Sigmoid colon (tissue), 7 donors: ENCODE measurements around the gene COG5. TPM values are rescaled to one million over a fixed set of nuclear protein-coding genes. Genes with fewer than 3 reads are reported as not detected.

Source experiments
- DNase-seq: peaks from one replicate; pipeline ENCODE4 v3.0.0-alpha.2; 2019
- H3K27ac ChIP-seq, 4 donors: fragments of 200-600 bp; sonication (generic); one replicate each; pipeline ENCODE4 v1.5.1; 2016 to 2019; ENCODE audit warnings: mild to moderate bottlenecking in 1 of 4
- H3K27me3 ChIP-seq, 3 donors: fragments of 200-600 bp; sonication (generic); one replicate each; pipeline ENCODE4 v1.5.1; 2019; ENCODE audit warnings: mild to moderate bottlenecking in 1 of 3
- H3K36me3 ChIP-seq, 4 donors: fragments of 200-600 bp; sonication (generic); one replicate each; pipeline ENCODE4 v1.5.1; 2016 to 2019
- H3K4me1 ChIP-seq, 4 donors: fragments of 200-600 bp; sonication (generic); one replicate each; pipeline ENCODE4 v1.5.1; 2017 to 2019
- H3K4me3 ChIP-seq, 4 donors: fragments of 200-600 bp; sonication (generic); one replicate each; pipeline ENCODE4 v1.5.1; 2017 to 2019; ENCODE audit warnings: mild to moderate bottlenecking in 2 of 4, moderate library complexity in 1 of 4
- H3K9me3 ChIP-seq, 4 donors: fragments of 200-600 bp in 3 of 4; sonication (generic) in 3 of 4; one replicate each; pipeline versions ENCODE4 v1.5.1 to v1.6.1; 2013 to 2019
- EP300 ChIP-seq, 4 donors: sonication (generic); formaldehyde crosslinking; IDR thresholded peaks; one replicate each; pipeline ENCODE4 v1.6.1; 2017; ENCODE audit warnings: antibody characterized with exemption in 4 of 4
- POLR2A ChIP-seq, 2 donors: fragments of 450-650 bp; IDR thresholded peaks; one replicate each; pipeline ENCODE4 v1.6.1; 2016; ENCODE audit warnings: antibody characterized with exemption in 2 of 2, mild to moderate bottlenecking in 2 of 2, moderate library complexity in 2 of 2
- POLR2AphosphoS5 ChIP-seq, 4 donors: sonication (generic); formaldehyde crosslinking; IDR thresholded peaks; one replicate each; pipeline ENCODE4 v1.6.1; 2017; ENCODE audit warnings: antibody characterized with exemption in 4 of 4
- WGBS, 2 donors: extraction: QIAGEN DNeasy Blood & Tissue Kit; methylation state at CpG; one replicate each; pipeline ENCODE4 v1.1.7; 2013; 5-methylcytosine and 5-hydroxymethylcytosine counted together
- intact Hi-C: fragments of 100-400 bp; cut with DNase I; formaldehyde crosslinking; loops from one replicate; pipeline ENCODE4 v1.15.1; 2023
- polyA plus RNA-seq, 3 donors: library from polyadenylated mRNA; stranded (reverse); fragments of 200-250 nt; gene quantifications; one replicate each; pipeline ENCODE4 v1.2.3, GENCODE V29; 2013
- total RNA-seq, 4 donors: library from RNA; depleted of rRNA; stranded (reverse); fragments of >200 nt; gene quantifications; one replicate each; pipeline ENCODE4 v1.1.0, GENCODE V29; 2016
- TF ChIP-seq, protein P1 (sequence below), 4 experiments: fragments of 450-650 bp in 3 of 4; fragments of 200-600 bp in 1 of 4; IDR thresholded peaks; one replicate each; pipeline ENCODE4 v1.5.1; 2016 to 2019; ENCODE audit warnings: antibody characterized with exemption in 4 of 4, mild to moderate bottlenecking in 3 of 4, moderate library complexity in 2 of 4
- donor health status: healthy with polysubstance abuse.
- donor health status: Bipolar disorder and iron deficiency.
- donor health status: healthy.

The COG5 gene
- total and polyA plus RNA-seq, 7 donors, result 11.0 to 73.4 (median 27.6) TPM

DNA sequence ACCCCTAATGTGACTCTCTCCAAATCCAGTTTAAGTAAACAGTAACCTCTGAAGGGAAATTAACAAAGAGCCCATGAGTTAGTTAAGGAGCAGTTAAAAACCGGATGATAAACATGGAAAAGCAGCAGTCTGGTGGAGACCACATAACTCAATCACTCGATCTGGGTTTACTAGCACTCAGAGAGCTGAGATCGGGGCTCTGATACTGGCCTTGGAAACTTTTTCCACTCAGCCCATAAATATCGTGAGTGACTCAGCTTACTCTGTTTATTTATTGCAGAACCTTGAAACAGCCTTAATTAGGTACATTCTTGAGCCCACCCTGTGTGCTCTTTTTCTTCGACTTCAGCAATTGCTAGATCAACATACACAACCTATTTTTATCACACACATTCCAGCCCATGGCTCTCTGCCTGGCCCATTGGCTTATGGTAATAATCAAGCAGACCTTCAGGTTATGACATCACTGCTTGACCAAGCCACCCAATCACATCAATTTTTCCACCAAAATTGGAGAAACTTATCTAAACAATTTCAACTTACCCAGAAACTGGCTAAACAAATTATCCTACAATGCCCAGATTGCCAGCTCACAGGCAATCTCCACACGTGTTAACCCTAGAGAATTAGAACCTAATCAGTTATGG, 176.0 kb downstream of the COG5 start:
- Histone ChIP-seq H3K27ac (no peak overlapping the region), H3K4me1 (peaks cover 0 to 7% (median 0%) of the 10 kb centered on the region in 4 donors), H3K27me3 (no peaks in the 10 kb centered on the region), H3K9me3 (no peaks in the 10 kb centered on the region), H3K4me3 (no peak overlapping the region), H3K36me3 (no peaks in the 10 kb centered on the region)
- TF ChIP-seq POLR2AphosphoS5 (IDR thresholded peaks at IDR 0.05), result no peak
- TF ChIP-seq EP300 (IDR thresholded peaks at IDR 0.05), result no peak
- no peak for TF ChIP-seq POLR2A (IDR thresholded peaks at IDR 0.05)
- TF ChIP-seq, protein P1, sequence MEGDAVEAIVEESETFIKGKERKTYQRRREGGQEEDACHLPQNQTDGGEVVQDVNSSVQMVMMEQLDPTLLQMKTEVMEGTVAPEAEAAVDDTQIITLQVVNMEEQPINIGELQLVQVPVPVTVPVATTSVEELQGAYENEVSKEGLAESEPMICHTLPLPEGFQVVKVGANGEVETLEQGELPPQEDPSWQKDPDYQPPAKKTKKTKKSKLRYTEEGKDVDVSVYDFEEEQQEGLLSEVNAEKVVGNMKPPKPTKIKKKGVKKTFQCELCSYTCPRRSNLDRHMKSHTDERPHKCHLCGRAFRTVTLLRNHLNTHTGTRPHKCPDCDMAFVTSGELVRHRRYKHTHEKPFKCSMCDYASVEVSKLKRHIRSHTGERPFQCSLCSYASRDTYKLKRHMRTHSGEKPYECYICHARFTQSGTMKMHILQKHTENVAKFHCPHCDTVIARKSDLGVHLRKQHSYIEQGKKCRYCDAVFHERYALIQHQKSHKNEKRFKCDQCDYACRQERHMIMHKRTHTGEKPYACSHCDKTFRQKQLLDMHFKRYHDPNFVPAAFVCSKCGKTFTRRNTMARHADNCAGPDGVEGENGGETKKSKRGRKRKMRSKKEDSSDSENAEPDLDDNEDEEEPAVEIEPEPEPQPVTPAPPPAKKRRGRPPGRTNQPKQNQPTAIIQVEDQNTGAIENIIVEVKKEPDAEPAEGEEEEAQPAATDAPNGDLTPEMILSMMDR (IDR thresholded peaks at IDR 0.05), result no peak
- intact Hi-C loops, result no loop called here
- WGBS, 2 donors, result 70 to 82% methylated on average over 6 of the region's 6 CpGs
- DNase-seq, result no peak

DNA sequence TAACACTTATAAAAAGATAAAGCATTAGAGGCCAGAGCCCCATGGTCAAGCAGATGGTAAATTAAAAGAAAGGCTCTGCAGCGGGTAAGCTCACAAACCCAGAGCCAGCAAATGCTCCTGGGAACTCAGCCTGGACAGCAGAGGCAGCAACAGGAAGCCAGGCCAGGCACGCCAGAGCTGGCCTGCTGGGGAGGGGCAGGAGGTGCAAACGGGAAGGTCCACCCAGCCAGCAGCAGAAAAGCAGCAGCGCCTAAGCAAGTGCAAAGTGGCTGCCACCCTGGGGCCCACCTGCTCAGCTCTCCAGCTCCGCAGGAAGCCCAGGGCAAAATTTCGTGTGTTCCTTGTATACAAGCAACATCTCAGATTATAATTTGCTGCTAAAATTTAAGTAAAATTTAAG, 176.6 kb downstream of the COG5 start:
- no peaks in the 10 kb centered on the region for H3K36me3 ChIP-seq
- peaks cover 0 to 7% (median 0%) of the 10 kb centered on the region in 4 donors for H3K4me1 ChIP-seq
- no peak for TF ChIP-seq POLR2A (IDR thresholded peaks at IDR 0.05)
- TF ChIP-seq, protein P1 (IDR thresholded peaks at IDR 0.05), result no peak
- TF ChIP-seq POLR2AphosphoS5 (IDR thresholded peaks at IDR 0.05), result no peak
- TF ChIP-seq EP300 (IDR thresholded peaks at IDR 0.05), result no peak
- no peaks in the 10 kb centered on the region for H3K9me3 ChIP-seq
- H3K27me3 ChIP-seq, result no peaks in the 10 kb centered on the region
- intact Hi-C loops, result no loop called here
- WGBS, 2 donors, result 73 to 82% methylated on average over 6 of the region's 6 CpGs
- no peak overlapping the region for H3K27ac ChIP-seq
- DNase-seq, result no peak
- no peak overlapping the region for H3K4me3 ChIP-seq

DNA sequence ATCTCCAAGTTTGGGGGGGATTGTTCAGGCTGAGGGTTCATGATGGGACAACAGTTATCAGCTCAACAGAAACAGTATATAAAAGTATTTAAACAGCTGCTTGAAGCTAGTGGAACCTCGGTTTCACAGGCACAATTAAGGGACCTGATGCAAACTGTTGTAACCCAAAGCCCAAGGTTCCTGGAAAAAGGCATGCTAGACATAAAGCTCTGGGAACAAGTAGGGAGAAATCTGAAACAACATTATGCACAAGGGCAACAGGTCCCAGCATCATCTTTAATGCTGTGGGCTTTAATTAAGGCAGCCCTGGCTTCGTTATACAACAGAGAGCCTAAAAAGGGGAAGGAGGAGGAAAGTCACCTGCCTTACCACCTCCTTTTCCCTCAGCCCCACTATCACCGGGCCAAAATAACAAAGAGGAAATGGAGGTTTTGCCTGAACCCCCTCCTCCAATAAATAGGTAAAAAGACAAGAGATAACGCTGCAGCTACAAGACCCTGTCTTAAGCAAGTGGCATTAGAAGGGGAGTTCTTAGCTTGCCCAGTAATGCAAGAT, 177.1 kb downstream of the COG5 start:
- Histone ChIP-seq H3K9me3 (no peaks in the 10 kb centered on the region), H3K27ac (no peak overlapping the region), H3K27me3 (no peaks in the 10 kb centered on the region), H3K4me1 (peaks cover 0 to 7% (median 0%) of the 10 kb centered on the region in 4 donors), H3K36me3 (no peaks in the 10 kb centered on the region), H3K4me3 (no peak overlapping the region)
- intact Hi-C loops, result no loop called here
- DNase-seq, result no peak
- TF ChIP-seq POLR2AphosphoS5 (IDR thresholded peaks at IDR 0.05) (no peak), EP300 (IDR thresholded peaks at IDR 0.05) (no peak), POLR2A (IDR thresholded peaks at IDR 0.05) (no peak)
- TF ChIP-seq, protein P1 (IDR thresholded peaks at IDR 0.05), result no peak
- 59 to 79% methylated on average over 4 of the region's 4 CpGs for WGBS, 2 donors

DNA sequence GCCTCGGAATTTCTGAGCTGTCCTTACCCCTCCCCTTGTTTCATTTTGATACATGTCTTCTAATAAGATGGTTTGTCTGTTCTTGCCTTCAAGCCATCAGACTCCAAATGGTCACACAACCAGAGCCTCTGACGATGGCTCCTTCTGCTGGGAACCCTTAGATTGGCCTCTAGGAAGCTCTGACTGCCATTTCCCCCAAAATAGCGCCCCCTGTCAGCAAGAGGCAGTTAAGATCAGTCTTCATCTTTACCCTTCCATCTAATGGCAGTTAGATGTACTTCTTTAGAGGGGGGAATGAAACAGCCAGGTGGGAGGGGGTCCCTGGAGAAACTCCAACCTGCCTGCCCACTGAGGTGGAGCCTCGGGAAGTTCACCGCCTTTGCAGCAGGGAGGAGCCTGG, 179.7 kb downstream of the COG5 start:
- Histone ChIP-seq H3K36me3 (no peaks in the 10 kb centered on the region), H3K27me3 (no peaks in the 10 kb centered on the region), H3K4me3 (no peak overlapping the region), H3K9me3 (no peaks in the 10 kb centered on the region), H3K4me1 (peaks cover 0 to 7% (median 0%) of the 10 kb centered on the region in 4 donors), H3K27ac (no peak overlapping the region)
- intact Hi-C loops, result no loop called here
- no peak for DNase-seq
- WGBS, 2 donors, result 92% methylated on average over 5 of the region's 5 CpGs
- TF ChIP-seq, protein P1 (IDR thresholded peaks at IDR 0.05), result no peak
- TF ChIP-seq EP300 (IDR thresholded peaks at IDR 0.05), result no peak
- TF ChIP-seq POLR2AphosphoS5 (IDR thresholded peaks at IDR 0.05), result no peak
- no peak for TF ChIP-seq POLR2A (IDR thresholded peaks at IDR 0.05)
